ENCODE data around the gene AMN. TPM values are rescaled to one million over a fixed set of nuclear protein-coding genes. Genes with fewer than 3 reads are reported as not detected.
"Not testable (repeated sequence)": the region's sequence is repeated elsewhere in the genome, so short reads cannot be mapped to it uniquely, and the experiment has no call there.

Gene AMN
- total RNA-seq, 6 donors from 2014 or later: 14.9 to 56.6 (median 31.6) TPM

DNA sequence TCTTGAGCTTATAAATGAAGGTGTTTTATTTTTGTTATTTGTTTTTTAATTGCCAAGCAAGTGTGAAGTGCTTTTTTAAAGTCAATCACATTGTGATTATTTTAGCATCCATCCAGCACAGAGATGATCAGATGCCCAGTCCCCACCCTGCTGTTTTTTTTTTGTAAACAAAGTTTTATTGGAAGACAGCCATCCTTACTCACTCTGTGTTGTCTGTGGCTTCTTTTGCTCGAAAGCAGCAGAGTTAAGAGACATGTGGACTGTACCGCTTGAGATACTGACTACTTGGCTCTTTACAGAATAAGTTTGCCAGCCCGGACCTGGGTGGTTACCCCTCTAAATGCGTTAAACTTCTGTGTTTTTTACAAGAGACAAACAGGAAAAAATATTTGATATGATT, 30.9 kb upstream of the AMN start:
- peaks cover 0 to 42% (median 5%) of the 10 kb centered on the region in 4 donors for H3K36me3 ChIP-seq
- no peak overlapping the region for H3K4me3 ChIP-seq
- no peaks in the 10 kb centered on the region for H3K4me1 ChIP-seq
- H3K27ac ChIP-seq: no peak overlapping the region
- no peak for DNase-seq
- no peaks in the 10 kb centered on the region for H3K27me3 ChIP-seq
- TF ChIP-seq, protein P1, sequence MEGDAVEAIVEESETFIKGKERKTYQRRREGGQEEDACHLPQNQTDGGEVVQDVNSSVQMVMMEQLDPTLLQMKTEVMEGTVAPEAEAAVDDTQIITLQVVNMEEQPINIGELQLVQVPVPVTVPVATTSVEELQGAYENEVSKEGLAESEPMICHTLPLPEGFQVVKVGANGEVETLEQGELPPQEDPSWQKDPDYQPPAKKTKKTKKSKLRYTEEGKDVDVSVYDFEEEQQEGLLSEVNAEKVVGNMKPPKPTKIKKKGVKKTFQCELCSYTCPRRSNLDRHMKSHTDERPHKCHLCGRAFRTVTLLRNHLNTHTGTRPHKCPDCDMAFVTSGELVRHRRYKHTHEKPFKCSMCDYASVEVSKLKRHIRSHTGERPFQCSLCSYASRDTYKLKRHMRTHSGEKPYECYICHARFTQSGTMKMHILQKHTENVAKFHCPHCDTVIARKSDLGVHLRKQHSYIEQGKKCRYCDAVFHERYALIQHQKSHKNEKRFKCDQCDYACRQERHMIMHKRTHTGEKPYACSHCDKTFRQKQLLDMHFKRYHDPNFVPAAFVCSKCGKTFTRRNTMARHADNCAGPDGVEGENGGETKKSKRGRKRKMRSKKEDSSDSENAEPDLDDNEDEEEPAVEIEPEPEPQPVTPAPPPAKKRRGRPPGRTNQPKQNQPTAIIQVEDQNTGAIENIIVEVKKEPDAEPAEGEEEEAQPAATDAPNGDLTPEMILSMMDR (IDR thresholded peaks at IDR 0.05): no peak
- no peak for TF ChIP-seq EP300 (IDR thresholded peaks at IDR 0.05)
- no peak for TF ChIP-seq POLR2A (IDR thresholded peaks at IDR 0.05)
- TF ChIP-seq POLR2AphosphoS5 (IDR thresholded peaks at IDR 0.05): no peak
- ATAC-seq (ENCODE audit: low FRiP score in 2 of 2): peak in 1 of 2 donors; percentile 27
- WGBS, 2 donors: 65 to 71% methylated on average over 4 of the region's 4 CpGs
- no peaks in the 10 kb centered on the region for H3K9me3 ChIP-seq

GRCh38 chr14:102892651-102893050, 29.8 kb upstream of the AMN start:
- peaks cover 0 to 3% (median 0%) of the 10 kb centered on the region in 4 donors for H3K4me1 ChIP-seq
- no peaks in the 10 kb centered on the region for H3K9me3 ChIP-seq
- WGBS, 2 donors: 97% methylated on average over 8 of the region's 8 CpGs
- DNase-seq (no peak), ATAC-seq (ENCODE audit: low FRiP score in 2 of 2) (no peak)
- H3K27me3 ChIP-seq: no peaks in the 10 kb centered on the region
- H3K4me3 ChIP-seq: no peak overlapping the region
- no peak overlapping the region for H3K27ac ChIP-seq
- TF ChIP-seq POLR2A (IDR thresholded peaks at IDR 0.05) (no peak), EP300 (IDR thresholded peaks at IDR 0.05) (no peak), POLR2AphosphoS5 (IDR thresholded peaks at IDR 0.05) (no peak)
- TF ChIP-seq, protein P1 (IDR thresholded peaks at IDR 0.05): no peak
- peaks cover 0 to 38% (median 3%) of the 10 kb centered on the region in 4 donors for H3K36me3 ChIP-seq

DNA sequence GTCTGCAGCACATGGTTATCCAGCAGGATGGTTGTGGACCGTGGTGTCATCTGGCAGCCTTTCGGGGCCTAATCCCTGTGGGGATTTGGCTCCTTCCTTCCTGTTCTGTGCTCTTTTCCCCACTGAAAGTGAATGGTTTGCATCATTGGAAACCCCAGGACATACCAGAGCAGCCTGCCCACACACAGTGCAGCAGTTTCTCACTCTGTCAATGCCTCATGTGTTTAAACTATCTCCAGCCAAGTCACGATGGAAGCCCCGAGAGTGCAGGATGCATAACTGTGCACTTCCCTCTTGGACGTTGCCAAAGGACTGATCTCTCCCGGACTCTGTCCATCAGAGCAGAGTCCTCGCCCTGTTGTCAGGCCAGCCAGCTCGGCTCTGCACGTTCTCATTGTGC, 29.0 kb upstream of the AMN start:
- Histone ChIP-seq H3K4me3 (no peak overlapping the region), H3K27ac (no peak overlapping the region), H3K27me3 (no peaks in the 10 kb centered on the region), H3K4me1 (peaks cover 0 to 10% (median 0%) of the 10 kb centered on the region in 4 donors), H3K36me3 (peaks cover 0 to 40% (median 5%) of the 10 kb centered on the region in 4 donors), H3K9me3 (no peaks in the 10 kb centered on the region)
- ATAC-seq (ENCODE audit: low FRiP score in 2 of 2) (peak; percentile 67 to 76), DNase-seq (peak in 1 of 2 donors; percentile 19)
- WGBS, 2 donors: 72 to 80% methylated on average over 9 of the region's 9 CpGs
- TF ChIP-seq POLR2A (IDR thresholded peaks at IDR 0.05): no peak
- TF ChIP-seq POLR2AphosphoS5 (IDR thresholded peaks at IDR 0.05): no peak
- no peak for TF ChIP-seq EP300 (IDR thresholded peaks at IDR 0.05)

DNA sequence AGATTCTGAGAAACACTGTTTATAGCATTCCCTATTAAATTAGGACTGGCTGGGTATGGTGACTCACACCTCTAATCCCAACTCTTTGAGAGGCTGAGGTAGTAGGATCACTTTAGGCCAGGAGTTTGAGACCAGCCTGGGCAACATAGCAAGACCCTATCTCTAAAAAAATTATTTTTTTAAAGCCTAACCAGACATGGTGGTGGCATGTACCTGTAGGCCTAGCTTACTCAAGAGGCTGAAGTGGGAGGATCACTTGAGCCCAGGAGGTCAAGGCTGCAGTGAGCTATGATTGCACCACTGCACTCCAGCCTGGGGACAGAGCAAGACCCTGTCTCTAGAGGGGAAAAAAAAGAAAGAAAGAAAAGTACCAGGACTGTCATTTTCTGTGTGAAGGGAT, 25.7 kb upstream of the AMN start:
- H3K27ac ChIP-seq; H3K27me3 ChIP-seq; H3K9me3 ChIP-seq; ATAC-seq (ENCODE audit: low FRiP score in 2 of 2); H3K4me3 ChIP-seq: not testable (repeated sequence)
- peaks cover 0 to 38% (median 3%) of the 10 kb centered on the region in 4 donors for H3K36me3 ChIP-seq
- peaks cover 0 to 19% (median 11%) of the 10 kb centered on the region in 4 donors for H3K4me1 ChIP-seq
- peak in 1 of 2 donors; percentile 78 for DNase-seq

GRCh38 chr14:102897299-102898027, 25.0 kb upstream of the AMN start:
- DNase-seq (peak in 1 of 2 donors; percentile 53), ATAC-seq (ENCODE audit: low FRiP score in 2 of 2) (no peak)
- H3K27ac ChIP-seq: peak overlapping the region in 2 of 4 donors; percentile 26 to 33
- TF ChIP-seq POLR2A (IDR thresholded peaks at IDR 0.05) (no peak), POLR2AphosphoS5 (IDR thresholded peaks at IDR 0.05) (no peak), EP300 (IDR thresholded peaks at IDR 0.05) (no peak)
- TF ChIP-seq, protein P1 (IDR thresholded peaks at IDR 0.05): no peak
- H3K4me1 ChIP-seq: peaks cover 0 to 19% (median 11%) of the 10 kb centered on the region in 4 donors
- peaks cover 0 to 38% (median 2%) of the 10 kb centered on the region in 4 donors for H3K36me3 ChIP-seq
- no peak overlapping the region for H3K4me3 ChIP-seq
- 76 to 83% methylated on average over 14 of the region's 14 CpGs for WGBS, 2 donors
- no peaks in the 10 kb centered on the region for H3K9me3 ChIP-seq
- H3K27me3 ChIP-seq: no peaks in the 10 kb centered on the region
